ENCODE data around the gene AOPEP. TPM values are rescaled to one million over a fixed set of nuclear protein-coding genes. Genes with fewer than 3 reads are reported as not detected.

Gene AOPEP
- total RNA-seq, 2 experiments from 2014 or later = 8.9 to 9.5 TPM

DNA sequence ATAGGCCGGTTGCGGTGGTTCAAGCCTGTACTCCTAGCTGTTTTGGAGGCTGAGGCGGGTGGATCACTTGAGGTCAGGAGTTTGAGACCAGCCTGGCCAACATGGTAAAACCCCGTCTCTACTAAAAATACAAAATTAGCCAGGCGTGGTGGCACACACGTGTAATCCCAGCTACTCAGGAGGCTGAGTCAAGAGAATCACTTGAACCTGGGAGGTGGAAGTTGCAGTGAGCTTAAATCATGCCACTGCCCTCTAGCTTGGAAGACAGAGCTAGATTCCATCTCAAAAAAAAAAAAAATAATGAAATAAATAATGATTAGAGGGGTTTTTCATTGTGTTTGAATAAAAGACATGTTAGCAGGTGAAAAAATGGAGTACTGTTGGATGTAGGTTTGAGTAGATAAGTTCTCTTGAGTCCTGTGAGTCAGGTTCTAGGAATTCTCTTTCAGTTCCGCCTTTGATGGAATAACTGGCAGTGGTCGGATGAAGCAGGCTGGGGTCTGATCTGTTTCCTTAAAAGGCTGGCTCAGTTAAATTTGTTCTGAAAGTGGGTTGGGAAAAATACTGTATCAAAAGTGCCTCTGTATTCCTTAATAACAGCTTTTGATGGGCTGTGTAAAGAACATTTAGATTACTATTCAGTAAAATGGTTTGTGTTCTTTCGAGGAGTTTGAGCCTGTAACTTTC is 73.2 kb downstream of the AOPEP start:
- Mint-ChIP-seq H3K4me3 (no peak overlapping the region), H3K27ac (no peak overlapping the region), H3K4me1 (peaks cover 22% of the 10 kb centered on the region), H3K36me3 (ENCODE audit: low read depth) (peaks cover 40% of the 10 kb centered on the region), H3K27me3 (no peaks in the 10 kb centered on the region), H3K9me3 (ENCODE audit: low read depth) (no peaks in the 10 kb centered on the region)
- ATAC-seq (no peak), DNase-seq (no peak)
- CTCF ChIA-PET = interaction anchor here (1.1 to 1.3 kb wide), 2 partner anchors 34 to 254 kb away, joined by 3 read pairs; no protein-coding TSS in a partner anchor
- POLR2A ChIA-PET = no interaction called here
- intact Hi-C loops (cut with DNase I, micrococcal nuclease) = no loop called here

GRCh38 chr9:94800424-94801117 is 74.1 kb downstream of the AOPEP start:
- peaks cover 36% of the 10 kb centered on the region for H3K36me3 Mint-ChIP-seq (ENCODE audit: low read depth)
- ATAC-seq (no peak), DNase-seq (no peak)
- ChIA-PET CTCF (interaction anchor here (1.1 to 1.8 kb wide), 3 partner anchors 17 to 253 kb away, joined by 3 to 5 read pairs (median 3); no protein-coding TSS in a partner anchor), POLR2A (no interaction called here)
- intact Hi-C loops (cut with DNase I, micrococcal nuclease) = no loop called here
- no peaks in the 10 kb centered on the region for H3K27me3 Mint-ChIP-seq
- H3K9me3 Mint-ChIP-seq (ENCODE audit: low read depth) = no peaks in the 10 kb centered on the region
- no peak overlapping the region for H3K27ac Mint-ChIP-seq
- H3K4me3 Mint-ChIP-seq = no peak overlapping the region
- H3K4me1 Mint-ChIP-seq = peaks cover 22% of the 10 kb centered on the region

DNA sequence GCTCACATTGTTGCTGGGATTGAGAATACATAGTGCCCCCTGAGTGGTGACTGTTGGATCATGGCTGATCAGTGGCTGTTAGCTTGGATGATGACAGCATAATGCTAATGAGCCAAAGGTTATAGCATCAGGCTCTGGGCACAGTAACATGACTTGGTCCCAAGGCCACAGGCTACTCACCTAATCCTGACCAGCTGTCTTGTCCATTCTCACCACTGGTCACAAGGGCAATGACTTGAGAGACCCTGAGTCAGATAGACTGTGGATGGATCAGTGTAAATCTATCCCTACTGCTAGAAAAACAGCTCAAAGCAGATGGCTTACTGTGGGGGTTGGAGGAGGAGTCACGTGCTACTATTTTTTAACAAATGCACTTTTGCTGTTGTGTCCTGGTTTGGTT is 74.7 kb downstream of the AOPEP start:
- ChIA-PET CTCF (interaction anchor here (1.4 to 1.8 kb wide), 2 partner anchors 14 to 18 kb away, joined by 3 to 5 read pairs; no protein-coding TSS in a partner anchor), POLR2A (no interaction called here)
- Mint-ChIP-seq H3K36me3 (ENCODE audit: low read depth) (peaks cover 35% of the 10 kb centered on the region), H3K4me1 (peaks cover 24% of the 10 kb centered on the region), H3K9me3 (ENCODE audit: low read depth) (no peaks in the 10 kb centered on the region), H3K4me3 (no peak overlapping the region), H3K27ac (no peak overlapping the region), H3K27me3 (no peaks in the 10 kb centered on the region)
- DNase-seq (no peak), ATAC-seq (no peak)
- intact Hi-C loops (cut with DNase I, micrococcal nuclease) = no loop called here

GRCh38 chr9:94801681-94802080 is 75.2 kb downstream of the AOPEP start:
- H3K4me1 Mint-ChIP-seq = peaks cover 26% of the 10 kb centered on the region
- H3K9me3 Mint-ChIP-seq (ENCODE audit: low read depth) = no peaks in the 10 kb centered on the region
- H3K4me3 Mint-ChIP-seq = no peak overlapping the region
- ChIA-PET CTCF (interaction anchor here (1.4 to 1.8 kb wide), 3 partner anchors 11 to 18 kb away, joined by 3 to 5 read pairs (median 3); no protein-coding TSS in a partner anchor), POLR2A (no interaction called here)
- no peak overlapping the region for H3K27ac Mint-ChIP-seq
- ATAC-seq (no peak), DNase-seq (no peak)
- H3K36me3 Mint-ChIP-seq (ENCODE audit: low read depth) = peaks cover 38% of the 10 kb centered on the region
- intact Hi-C loops (cut with DNase I, micrococcal nuclease) = no loop called here
- H3K27me3 Mint-ChIP-seq = no peaks in the 10 kb centered on the region

DNA sequence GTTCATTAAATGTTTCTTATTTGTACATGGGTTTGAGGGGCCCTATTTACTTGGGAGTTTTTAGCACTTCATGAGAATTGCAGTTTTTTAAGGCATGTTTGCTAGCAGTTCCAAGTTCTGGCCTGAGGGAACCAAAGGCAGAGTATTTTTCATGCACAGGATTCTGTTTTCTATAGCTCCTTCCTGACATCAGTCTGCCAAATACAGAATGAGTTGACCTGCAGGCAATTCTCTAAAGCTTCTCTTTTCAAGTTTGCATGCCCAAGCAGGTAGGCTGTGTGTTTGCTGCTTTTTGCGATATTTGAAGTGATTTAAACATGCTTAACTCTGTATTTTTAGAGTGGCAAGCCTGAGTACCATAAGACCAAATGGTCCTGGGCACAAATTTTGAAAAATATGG is 75.8 kb downstream of the AOPEP start:
- ATAC-seq (no peak), DNase-seq (no peak)
- Mint-ChIP-seq H3K27ac (no peak overlapping the region), H3K27me3 (no peaks in the 10 kb centered on the region), H3K9me3 (ENCODE audit: low read depth) (no peaks in the 10 kb centered on the region), H3K4me3 (no peak overlapping the region), H3K4me1 (peaks cover 26% of the 10 kb centered on the region), H3K36me3 (ENCODE audit: low read depth) (peaks cover 42% of the 10 kb centered on the region)
- CTCF ChIA-PET = interaction anchor here (1.4 to 1.8 kb wide), 4 partner anchors 8 to 19 kb away, joined by 3 to 5 read pairs (median 4); no protein-coding TSS in a partner anchor
- POLR2A ChIA-PET = no interaction called here
- intact Hi-C loops (cut with DNase I, micrococcal nuclease) = no loop called here

- ATAC-seq = peak; percentile 90
- DNase-seq = peak; percentile 54
- intact Hi-C loops (cut with DNase I, micrococcal nuclease) = loop anchor here in 1 of 2 experiments (1.0 kb wide), 1 partner anchor 73 kb away; no protein-coding TSS in a partner anchor
- Mint-ChIP-seq H3K4me1 (peaks cover 26% of the 10 kb centered on the region), H3K4me3 (no peak overlapping the region), H3K9me3 (ENCODE audit: low read depth) (no peaks in the 10 kb centered on the region), H3K27ac (no peak overlapping the region), H3K27me3 (no peaks in the 10 kb centered on the region), H3K36me3 (ENCODE audit: low read depth) (peaks cover 47% of the 10 kb centered on the region)
- POLR2A ChIA-PET = no interaction called here
- CTCF ChIA-PET = interaction anchor here (1.4 to 1.5 kb wide), 2 partner anchors 8 to 12 kb away, joined by 3 to 5 read pairs; no protein-coding TSS in a partner anchor
Observed at GRCh38 chr9:94802793-94803192, 76.3 kb downstream of the AOPEP start.

DNA sequence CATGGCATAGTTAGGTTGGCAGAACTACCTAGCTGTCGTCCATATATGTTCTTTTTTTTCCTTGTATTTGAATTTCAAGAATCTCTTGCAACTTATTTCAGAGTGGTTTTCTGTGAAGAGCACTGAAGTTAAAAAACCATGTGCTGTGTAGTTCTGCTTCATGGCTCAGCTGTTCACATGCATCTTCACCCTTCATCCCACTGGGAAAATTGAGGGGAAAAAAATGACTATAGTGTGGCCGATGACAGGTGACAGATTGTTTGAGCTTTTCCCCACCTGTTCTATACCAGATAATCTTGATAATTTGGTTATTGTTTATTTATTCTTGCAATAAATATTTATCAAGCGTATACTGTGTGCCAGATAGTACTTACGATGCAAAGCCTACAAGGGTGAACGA is 77.8 kb downstream of the AOPEP start:
- CTCF ChIA-PET = interaction anchor here (0.7 to 1.1 kb wide), 2 partner anchors 135 to 477 kb away, joined by 3 read pairs; no protein-coding TSS in a partner anchor
- POLR2A ChIA-PET = no interaction called here
- ATAC-seq = no peak

GRCh38 chr9:94805051-94805489 is 78.6 kb downstream of the AOPEP start:
- Mint-ChIP-seq H3K27ac (no peak overlapping the region), H3K27me3 (no peaks in the 10 kb centered on the region), H3K4me3 (no peak overlapping the region), H3K9me3 (ENCODE audit: low read depth) (no peaks in the 10 kb centered on the region), H3K4me1 (peaks cover 26% of the 10 kb centered on the region), H3K36me3 (ENCODE audit: low read depth) (peaks cover 48% of the 10 kb centered on the region)
- ChIA-PET CTCF (interaction anchor here (0.8 to 1.1 kb wide), 2 partner anchors 30 to 476 kb away, joined by 3 read pairs; no protein-coding TSS in a partner anchor), POLR2A (no interaction called here)
- intact Hi-C loops (cut with DNase I, micrococcal nuclease) = no loop called here
- no peak for ATAC-seq
- no peak for DNase-seq

More for the DNA sequence above, 77.8 kb downstream of the AOPEP start:
- Mint-ChIP-seq H3K9me3 (ENCODE audit: low read depth) (no peaks in the 10 kb centered on the region), H3K27me3 (no peaks in the 10 kb centered on the region), H3K4me3 (no peak overlapping the region), H3K36me3 (ENCODE audit: low read depth) (peaks cover 49% of the 10 kb centered on the region), H3K27ac (no peak overlapping the region), H3K4me1 (peaks cover 26% of the 10 kb centered on the region)
- intact Hi-C loops (cut with DNase I, micrococcal nuclease) = no loop called here
- DNase-seq = no peak

DNA sequence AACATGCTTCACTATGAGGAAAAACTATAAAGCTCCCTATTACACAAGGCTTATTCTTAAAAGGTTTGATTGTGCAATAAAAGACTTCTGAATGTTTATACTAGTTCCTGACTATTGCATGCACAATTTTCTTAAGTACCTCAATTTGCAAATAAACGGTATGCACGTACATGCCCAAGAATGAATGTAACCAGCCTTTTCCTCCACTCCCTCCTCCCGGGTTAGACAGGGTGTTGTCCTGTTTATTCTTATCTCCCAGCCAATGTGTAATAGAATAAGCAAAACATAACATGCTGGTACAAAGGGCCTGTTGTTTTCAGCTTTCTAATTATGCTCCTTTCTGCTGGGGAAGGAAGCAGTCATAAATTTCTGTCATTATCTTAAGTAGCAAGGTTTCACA is 79.1 kb downstream of the AOPEP start:
- no peaks in the 10 kb centered on the region for H3K9me3 Mint-ChIP-seq (ENCODE audit: low read depth)
- H3K27ac Mint-ChIP-seq = no peak overlapping the region
- peaks cover 26% of the 10 kb centered on the region for H3K4me1 Mint-ChIP-seq
- H3K36me3 Mint-ChIP-seq (ENCODE audit: low read depth) = peaks cover 42% of the 10 kb centered on the region
- ChIA-PET POLR2A (no interaction called here), CTCF (interaction anchor here (0.8 kb wide), 1 partner anchor 29 kb away, joined by 3 read pairs; no protein-coding TSS in a partner anchor)
- DNase-seq (no peak), ATAC-seq (no peak)
- intact Hi-C loops (cut with DNase I, micrococcal nuclease) = no loop called here
- no peaks in the 10 kb centered on the region for H3K27me3 Mint-ChIP-seq
- no peak overlapping the region for H3K4me3 Mint-ChIP-seq

DNA sequence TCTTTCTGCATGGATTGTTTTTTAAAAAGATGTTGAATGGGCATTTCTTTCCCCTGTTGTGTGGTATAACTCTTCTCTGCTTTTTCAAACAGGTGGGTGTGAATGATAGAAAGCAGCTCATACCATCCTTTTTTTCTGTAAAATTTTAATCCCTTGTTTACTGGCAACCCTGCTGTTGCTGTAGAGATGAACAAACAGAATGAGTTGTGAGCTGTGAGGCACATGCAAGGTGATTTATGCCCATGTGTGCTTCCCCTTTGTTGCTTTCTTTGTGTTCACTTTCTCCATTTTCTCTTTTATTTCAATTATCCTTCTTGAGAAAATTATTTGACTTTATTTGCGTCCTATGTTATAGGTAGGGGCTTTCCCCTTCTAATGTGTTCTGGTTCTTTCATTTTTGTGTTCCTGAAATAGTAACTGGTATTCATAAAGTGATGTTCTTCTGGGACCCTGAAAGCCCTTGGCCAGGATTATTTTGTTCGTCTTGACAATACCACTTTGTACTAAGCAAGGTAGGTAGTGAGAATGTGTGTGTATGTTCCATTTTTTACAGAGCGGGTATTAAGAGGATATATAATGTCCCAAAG is 79.9 kb downstream of the AOPEP start:
- Mint-ChIP-seq H3K4me1 (peaks cover 26% of the 10 kb centered on the region), H3K27me3 (no peaks in the 10 kb centered on the region), H3K36me3 (ENCODE audit: low read depth) (peaks cover 34% of the 10 kb centered on the region), H3K27ac (no peak overlapping the region), H3K9me3 (ENCODE audit: low read depth) (no peaks in the 10 kb centered on the region), H3K4me3 (no peak overlapping the region)
- ChIA-PET POLR2A (no interaction called here), CTCF (no interaction called here)
- no peak for ATAC-seq
- intact Hi-C loops (cut with DNase I, micrococcal nuclease) = no loop called here
- no peak for DNase-seq

DNA sequence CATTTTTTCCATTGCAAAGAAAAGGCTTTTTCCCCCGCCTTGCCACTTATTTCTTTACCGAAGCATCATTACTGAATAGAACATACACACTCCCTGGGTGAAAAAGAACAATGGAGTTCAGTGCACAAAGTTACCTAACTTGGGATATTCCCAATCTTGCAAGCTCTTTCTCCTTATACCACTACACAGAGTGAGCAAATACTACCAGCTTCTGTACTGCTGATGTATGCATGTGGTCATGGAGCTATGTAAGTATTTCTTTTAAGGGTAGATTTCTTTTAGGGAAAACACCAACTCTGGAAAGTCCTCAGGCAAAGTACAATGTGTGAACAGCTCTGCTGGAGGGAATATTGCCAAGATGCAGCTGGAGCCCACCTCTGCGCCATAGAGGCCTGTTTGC is 81.1 kb downstream of the AOPEP start:
- intact Hi-C loops (cut with DNase I, micrococcal nuclease) = no loop called here
- no peak for ATAC-seq
- H3K4me3 Mint-ChIP-seq = no peak overlapping the region
- no peak for DNase-seq
- no peaks in the 10 kb centered on the region for H3K9me3 Mint-ChIP-seq (ENCODE audit: low read depth)
- CTCF ChIA-PET = no interaction called here
- H3K27ac Mint-ChIP-seq = no peak overlapping the region
- peaks cover 29% of the 10 kb centered on the region for H3K36me3 Mint-ChIP-seq (ENCODE audit: low read depth)
- H3K4me1 Mint-ChIP-seq = peaks cover 24% of the 10 kb centered on the region
- POLR2A ChIA-PET = no interaction called here
- H3K27me3 Mint-ChIP-seq = no peaks in the 10 kb centered on the region

Measured in activated CD4-positive, alpha-beta T cell treated with anti-CD3 and anti-CD28 coated beads for 36 hours (primary cell).